MM.1S (cell line): ENCODE measurements around the gene SPIN1.
A peak's percentile ranks its signal among the peaks of the same experiment; 100 is the strongest.

Source experiments
- DNase-seq: peaks from one replicate; pipeline ENCODE4 v3.0.0-alpha.2; 2015
- H2AFZ ChIP-seq: fragments of 300-600 bp; sonication (generic); 2 replicates; pipeline ENCODE4 v1.6.0; 2016; ENCODE audit warnings: antibody characterized with exemption, low read length
- H3F3A ChIP-seq: fragments of 300-600 bp; sonication (generic); 2 replicates; pipeline ENCODE4 v1.6.1; 2016; ENCODE audit warnings: mild to moderate bottlenecking, antibody characterized with exemption, low read length, moderate library complexity, mixed read lengths; ENCODE audit not compliant: insufficient read depth
- H3K27ac ChIP-seq: fragments of 300-600 bp; sonication (generic); 2 replicates; pipeline ENCODE4 v1.5.1; 2016; ENCODE audit warnings: mild to moderate bottlenecking, low read length
- H3K27me3 ChIP-seq: fragments of 300-600 bp; sonication (generic); replicated peaks from 2 replicates; pipeline ENCODE4 v1.6.0; 2016; ENCODE audit warnings: low read length; ENCODE audit not compliant: insufficient read depth
- H3K36me3 ChIP-seq: fragments of 300-600 bp; sonication (generic); replicated peaks from 2 replicates; pipeline ENCODE4 v1.6.1; 2016; ENCODE audit warnings: mild to moderate bottlenecking, low read length, mixed read lengths; ENCODE audit not compliant: insufficient read depth
- H3K4me1 ChIP-seq: fragments of 300-600 bp; sonication (generic); 2 replicates; pipeline ENCODE4 v1.6.1; 2016; ENCODE audit warnings: low read length, mixed read lengths
- H3K4me2 ChIP-seq: fragments of 300-600 bp; sonication (generic); 2 replicates; pipeline ENCODE4 v1.6.0; 2016; ENCODE audit warnings: low read depth, low read length
- H3K4me3 ChIP-seq: fragments of 300-600 bp; sonication (generic); 2 replicates; pipeline ENCODE4 v1.5.1; 2016; ENCODE audit warnings: low read length, mixed read lengths
- H3K79me2 ChIP-seq: fragments of 300-600 bp; sonication (generic); 2 replicates; pipeline ENCODE4 v1.6.1; 2016; ENCODE audit warnings: mixed run types, low read length, mixed read lengths
- H3K9ac ChIP-seq: fragments of 300-600 bp; sonication (generic); 2 replicates; pipeline ENCODE4 v1.6.1; 2016; ENCODE audit warnings: low read length, mixed read lengths
- H3K9me2 ChIP-seq: fragments of 300-600 bp; sonication (generic); replicated peaks from 2 replicates; pipeline ENCODE4 v1.6.1; 2016; ENCODE audit warnings: mild to moderate bottlenecking, low read length, mixed read lengths; ENCODE audit not compliant: insufficient read depth
- H3K9me3 ChIP-seq: fragments of 300-600 bp; sonication (generic); replicated peaks from 2 replicates; pipeline ENCODE4 v1.6.1; 2016; ENCODE audit warnings: mild to moderate bottlenecking, low read length, mixed read lengths; ENCODE audit not compliant: insufficient read depth
- H4K20me1 ChIP-seq: fragments of 300-600 bp; sonication (generic); 2 replicates; pipeline ENCODE4 v1.6.1; 2016; ENCODE audit warnings: mild to moderate bottlenecking, low read length, moderate library complexity, mixed read lengths; ENCODE audit not compliant: insufficient read depth
- EZH2 ChIP-seq: fragments of 300-600 bp; sonication (generic); optimal IDR thresholded peaks from 2 replicates; pipeline ENCODE3; 2017; ENCODE audit warnings: low read depth, mild to moderate bottlenecking, antibody characterized with exemption, low read length, mixed read lengths
- EZH2phosphoT487 ChIP-seq: fragments of 300-600 bp; sonication (generic); IDR thresholded peaks from 2 replicates; pipeline ENCODE4 v1.6.1; 2018; ENCODE audit warnings: antibody characterized with exemption, low read length
- TF ChIP-seq, protein P1 (sequence below): fragments of 300-600 bp; sonication (generic); IDR thresholded peaks from 2 replicates; pipeline ENCODE4 v1.5.1; 2016; ENCODE audit warnings: antibody characterized with exemption, low read length, mixed read lengths

The SPIN1 gene

DNA sequence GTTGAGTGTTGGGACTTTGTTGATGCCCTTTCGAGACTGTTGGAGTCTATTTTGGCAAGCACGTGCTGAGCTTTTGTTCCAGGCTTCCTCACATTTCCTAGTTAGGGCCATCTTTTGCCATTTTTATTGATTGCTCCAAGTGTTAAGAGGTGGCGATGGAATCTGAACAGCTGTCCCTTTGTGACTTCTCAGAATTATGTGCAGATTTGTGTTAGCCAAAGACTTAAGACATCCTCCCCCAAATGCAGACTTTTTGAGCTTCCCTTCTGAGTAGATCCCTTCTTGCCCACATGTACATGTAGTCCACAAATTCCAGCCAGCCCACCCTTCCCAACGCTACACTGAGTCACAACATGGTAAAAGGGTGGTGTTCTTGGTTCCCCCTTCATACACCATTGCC is 59.2 kb downstream of the SPIN1 start:
- no peak for DNase-seq
- H3K36me3 ChIP-seq: no peaks in the 10 kb centered on the region; the same call in 1 of the 2 replicates
- H3K27ac ChIP-seq: peak overlapping the region; percentile 20; the same call in 1 of the 2 replicates
- peaks cover 41% of the 10 kb centered on the region for H3K79me2 ChIP-seq
- no peaks in the 10 kb centered on the region for H3K27me3 ChIP-seq
- H3K4me2 ChIP-seq: no peak overlapping the region
- TF ChIP-seq, protein P1, sequence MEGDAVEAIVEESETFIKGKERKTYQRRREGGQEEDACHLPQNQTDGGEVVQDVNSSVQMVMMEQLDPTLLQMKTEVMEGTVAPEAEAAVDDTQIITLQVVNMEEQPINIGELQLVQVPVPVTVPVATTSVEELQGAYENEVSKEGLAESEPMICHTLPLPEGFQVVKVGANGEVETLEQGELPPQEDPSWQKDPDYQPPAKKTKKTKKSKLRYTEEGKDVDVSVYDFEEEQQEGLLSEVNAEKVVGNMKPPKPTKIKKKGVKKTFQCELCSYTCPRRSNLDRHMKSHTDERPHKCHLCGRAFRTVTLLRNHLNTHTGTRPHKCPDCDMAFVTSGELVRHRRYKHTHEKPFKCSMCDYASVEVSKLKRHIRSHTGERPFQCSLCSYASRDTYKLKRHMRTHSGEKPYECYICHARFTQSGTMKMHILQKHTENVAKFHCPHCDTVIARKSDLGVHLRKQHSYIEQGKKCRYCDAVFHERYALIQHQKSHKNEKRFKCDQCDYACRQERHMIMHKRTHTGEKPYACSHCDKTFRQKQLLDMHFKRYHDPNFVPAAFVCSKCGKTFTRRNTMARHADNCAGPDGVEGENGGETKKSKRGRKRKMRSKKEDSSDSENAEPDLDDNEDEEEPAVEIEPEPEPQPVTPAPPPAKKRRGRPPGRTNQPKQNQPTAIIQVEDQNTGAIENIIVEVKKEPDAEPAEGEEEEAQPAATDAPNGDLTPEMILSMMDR: no peak
- TF ChIP-seq EZH2phosphoT487 (no peak), EZH2 (no peak)
- H4K20me1 ChIP-seq: no peaks in the 10 kb centered on the region
- no peak overlapping the region for H3K9ac ChIP-seq
- no peaks in the 10 kb centered on the region for H3K9me3 ChIP-seq
- no peak overlapping the region for H3K4me3 ChIP-seq
- no peak overlapping the region for H2AFZ ChIP-seq
- peaks cover 5% of the 10 kb centered on the region; the same call in 1 of the 2 replicates for H3K4me1 ChIP-seq
- no peaks in the 10 kb centered on the region for H3K9me2 ChIP-seq
- no peaks in the 10 kb centered on the region for H3F3A ChIP-seq

- peaks cover 17% of the 10 kb centered on the region; the same call in 1 of the 2 replicates for H3K79me2 ChIP-seq
- H3K36me3 ChIP-seq: no peaks in the 10 kb centered on the region
- TF ChIP-seq, protein P1: no peak
- TF ChIP-seq EZH2: no peak
- TF ChIP-seq EZH2phosphoT487: no peak
- H3K27ac ChIP-seq: no peak overlapping the region
- no peak overlapping the region for H3K4me3 ChIP-seq
- H2AFZ ChIP-seq: no peak overlapping the region
- H3K9me2 ChIP-seq: no peaks in the 10 kb centered on the region
- DNase-seq: no peak
- no peaks in the 10 kb centered on the region for H4K20me1 ChIP-seq
- H3K9ac ChIP-seq: no peak overlapping the region
- no peaks in the 10 kb centered on the region for H3F3A ChIP-seq
- H3K9me3 ChIP-seq: no peaks in the 10 kb centered on the region
- peaks cover 5% of the 10 kb centered on the region; the same call in 1 of the 2 replicates for H3K4me1 ChIP-seq
- no peak overlapping the region for H3K4me2 ChIP-seq
- H3K27me3 ChIP-seq: no peaks in the 10 kb centered on the region
These were observed 62.9 kb downstream of the SPIN1 start for GRCh38 chr9:88451160-88451559.

DNA sequence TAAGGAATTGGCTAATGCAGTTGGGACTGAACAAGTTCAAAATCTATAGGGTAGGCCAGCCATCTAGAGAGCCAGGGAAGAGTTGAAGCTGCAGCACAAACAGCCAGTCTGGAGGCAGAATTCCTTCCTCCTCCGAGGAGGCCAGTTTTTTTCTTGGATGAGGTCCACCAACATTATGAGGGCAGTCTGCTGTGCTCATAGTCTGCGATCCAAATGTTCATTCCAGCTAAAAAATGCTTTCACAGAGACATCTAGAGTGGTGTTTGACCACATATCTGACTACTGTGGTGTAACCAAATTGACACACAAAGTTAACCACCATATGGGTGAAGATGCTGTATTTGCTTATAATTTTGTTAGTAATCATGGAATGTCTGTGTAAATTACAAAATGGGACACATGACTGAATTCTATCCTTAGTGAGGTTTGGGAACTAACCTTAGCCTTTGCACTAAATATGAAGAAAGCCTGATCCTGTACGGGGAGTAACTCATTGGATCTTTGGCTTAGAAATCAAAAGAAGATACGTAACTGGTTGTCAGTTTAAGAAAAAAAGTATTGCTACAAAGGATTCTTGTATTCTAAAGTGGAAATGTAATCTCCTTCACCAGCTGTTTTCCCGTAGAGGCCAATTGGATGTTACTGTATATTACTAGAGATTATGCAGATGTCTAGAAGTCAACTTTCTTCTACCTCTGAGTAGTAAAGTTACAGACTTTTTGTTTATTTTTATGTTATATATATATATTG is 70.6 kb downstream of the SPIN1 start:
- H3K36me3 ChIP-seq: no peaks in the 10 kb centered on the region
- no peaks in the 10 kb centered on the region for H3K79me2 ChIP-seq
- no peak overlapping the region for H3K9ac ChIP-seq
- H3K27ac ChIP-seq: no peak overlapping the region
- no peaks in the 10 kb centered on the region for H3F3A ChIP-seq
- DNase-seq: no peak
- TF ChIP-seq, protein P1: no peak
- H3K9me2 ChIP-seq: no peaks in the 10 kb centered on the region
- H3K4me2 ChIP-seq: no peak overlapping the region
- no peaks in the 10 kb centered on the region for H4K20me1 ChIP-seq
- H3K27me3 ChIP-seq: no peaks in the 10 kb centered on the region
- no peak overlapping the region for H3K4me3 ChIP-seq
- no peaks in the 10 kb centered on the region for H3K4me1 ChIP-seq
- H2AFZ ChIP-seq: no peak overlapping the region
- no peaks in the 10 kb centered on the region for H3K9me3 ChIP-seq
